WERI-Rb-1 (cell line): Measurements from ENCODE around the gene CCDC102A.
A peak's percentile ranks its signal among the peaks of the same experiment; 100 is the strongest.

ENCODE experiments used
- DNase-seq: peaks from one replicate; pipeline ENCODE4 v3.0.0-alpha.2; 2020
- H3K27ac ChIP-seq: fragments of 250-450 bp; sonication (Bioruptor Pico); 2 replicates; pipeline ENCODE4 v1.5.1; 2020; ENCODE audit warnings: mild to moderate bottlenecking, moderate library complexity
- H3K27me3 ChIP-seq: fragments of 250-450 bp; sonication (Bioruptor Pico); 2 replicates; pipeline ENCODE4 v1.5.1; 2021; ENCODE audit warnings: mild to moderate bottlenecking, low read depth, moderate library complexity; ENCODE audit not compliant: insufficient read depth, severe bottlenecking
- H3K36me3 ChIP-seq: fragments of 250-450 bp; sonication (Bioruptor Pico); 2 replicates; pipeline ENCODE4 v1.5.1; 2020; ENCODE audit warnings: mild to moderate bottlenecking, moderate library complexity
- H3K4me3 ChIP-seq: 2 replicates; pipeline ENCODE4 v1.5.1; 2011; ENCODE audit warnings: low read depth, mild to moderate bottlenecking, control low read depth, low read length
- H3K9me3 ChIP-seq: fragments of 250-450 bp; sonication (Bioruptor Pico); 2 replicates; pipeline ENCODE4 v1.5.1; 2021; ENCODE audit warnings: mild to moderate bottlenecking, moderate library complexity; ENCODE audit not compliant: severe bottlenecking
- TF ChIP-seq, protein P1 (sequence below): IDR thresholded peaks from 2 replicates; pipeline ENCODE4 v1.5.1; 2011; ENCODE audit warnings: low read depth, mild to moderate bottlenecking, control low read depth, inconsistent platforms, low read length

CCDC102A gene

DNA sequence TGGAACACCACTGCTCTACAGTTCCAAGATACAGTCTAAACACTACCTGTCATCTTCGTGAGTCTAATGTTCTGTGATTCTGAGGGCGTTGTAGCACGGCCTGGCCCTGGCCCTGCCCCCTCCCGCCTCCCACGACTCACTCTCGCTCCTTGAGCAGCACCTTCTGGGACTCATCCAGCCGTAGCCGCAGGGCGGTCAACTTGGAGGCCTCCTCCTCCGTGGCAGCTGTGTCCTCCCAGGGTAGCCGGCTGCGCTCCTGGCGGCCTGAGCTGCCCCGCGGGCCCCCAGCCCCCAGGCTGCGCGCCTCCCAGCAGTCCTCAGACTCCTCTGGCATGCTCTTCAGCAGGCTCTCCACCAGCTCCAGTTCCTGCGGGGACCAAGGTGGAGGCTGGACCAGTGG lies 10.6 kb downstream of the CCDC102A start:
- no peaks in the 10 kb centered on the region for H3K36me3 ChIP-seq
- peak; percentile 77 for DNase-seq
- no peaks in the 10 kb centered on the region for H3K27me3 ChIP-seq
- H3K4me3 ChIP-seq, result no peak overlapping the region
- H3K9me3 ChIP-seq, result no peaks in the 10 kb centered on the region
- TF ChIP-seq, protein P1, sequence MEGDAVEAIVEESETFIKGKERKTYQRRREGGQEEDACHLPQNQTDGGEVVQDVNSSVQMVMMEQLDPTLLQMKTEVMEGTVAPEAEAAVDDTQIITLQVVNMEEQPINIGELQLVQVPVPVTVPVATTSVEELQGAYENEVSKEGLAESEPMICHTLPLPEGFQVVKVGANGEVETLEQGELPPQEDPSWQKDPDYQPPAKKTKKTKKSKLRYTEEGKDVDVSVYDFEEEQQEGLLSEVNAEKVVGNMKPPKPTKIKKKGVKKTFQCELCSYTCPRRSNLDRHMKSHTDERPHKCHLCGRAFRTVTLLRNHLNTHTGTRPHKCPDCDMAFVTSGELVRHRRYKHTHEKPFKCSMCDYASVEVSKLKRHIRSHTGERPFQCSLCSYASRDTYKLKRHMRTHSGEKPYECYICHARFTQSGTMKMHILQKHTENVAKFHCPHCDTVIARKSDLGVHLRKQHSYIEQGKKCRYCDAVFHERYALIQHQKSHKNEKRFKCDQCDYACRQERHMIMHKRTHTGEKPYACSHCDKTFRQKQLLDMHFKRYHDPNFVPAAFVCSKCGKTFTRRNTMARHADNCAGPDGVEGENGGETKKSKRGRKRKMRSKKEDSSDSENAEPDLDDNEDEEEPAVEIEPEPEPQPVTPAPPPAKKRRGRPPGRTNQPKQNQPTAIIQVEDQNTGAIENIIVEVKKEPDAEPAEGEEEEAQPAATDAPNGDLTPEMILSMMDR, result 0 out of 2 replicates have a peak, but pooled peaks have one; percentile 0
- H3K27ac ChIP-seq, result no peak overlapping the region; the same call in 1 of the 2 replicates

DNA sequence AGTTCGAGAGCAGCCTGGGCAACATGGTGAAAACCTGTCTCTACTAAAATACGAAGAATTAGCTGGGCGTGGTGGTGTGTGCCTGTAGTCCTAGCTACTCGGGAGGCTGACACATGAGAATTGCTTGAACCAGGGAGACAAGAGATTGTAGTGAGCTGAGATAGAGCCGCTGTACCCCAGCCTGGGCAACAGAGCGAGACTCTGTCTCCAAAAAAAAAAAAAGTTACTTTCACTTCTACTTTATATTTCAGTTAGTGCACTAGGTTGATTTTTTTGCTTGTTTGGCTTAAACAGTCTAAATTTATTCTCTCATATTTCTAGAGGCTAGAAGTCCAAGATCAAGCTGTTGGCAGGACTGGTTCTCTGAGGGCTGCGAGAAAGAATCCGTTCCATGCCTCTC lies 13.4 kb downstream of the CCDC102A start:
- no peak overlapping the region for H3K27ac ChIP-seq
- DNase-seq, result no peak
- H3K4me3 ChIP-seq, result no peak overlapping the region

DNA sequence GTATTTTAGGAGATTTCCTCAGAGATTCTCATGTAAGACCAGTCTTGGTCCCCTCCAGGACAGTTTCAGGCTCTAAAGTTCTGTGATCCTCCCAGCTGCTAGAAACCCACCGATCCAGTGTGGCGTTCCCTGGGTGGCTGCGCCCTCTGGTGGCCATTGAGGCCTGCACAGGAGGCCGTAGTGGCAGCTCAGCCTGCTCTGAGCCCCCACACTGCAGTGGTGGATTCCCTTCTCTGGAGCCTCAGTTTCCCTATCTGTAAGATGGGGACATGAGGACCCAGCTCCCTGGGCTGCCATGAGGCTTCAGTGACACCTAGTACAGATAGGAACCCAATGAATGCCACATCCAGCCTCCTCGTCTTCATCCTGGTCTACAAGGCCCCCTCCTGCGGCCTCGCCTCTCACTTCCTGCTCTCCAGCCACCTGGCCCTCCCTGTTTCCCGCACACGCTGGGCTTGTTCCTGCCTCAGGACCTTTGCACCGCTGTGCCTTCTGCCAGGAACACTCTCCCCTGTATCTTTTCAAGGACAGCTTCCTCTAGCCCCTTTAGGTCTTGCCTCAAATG lies 16.5 kb downstream of the CCDC102A start:
- H3K9me3 ChIP-seq, result no peaks in the 10 kb centered on the region
- H3K4me3 ChIP-seq, result no peak overlapping the region
- no peaks in the 10 kb centered on the region for H3K27me3 ChIP-seq
- H3K36me3 ChIP-seq, result no peaks in the 10 kb centered on the region
- H3K27ac ChIP-seq, result no peak overlapping the region; the same call in 1 of the 2 replicates
- TF ChIP-seq, protein P1, result peak; percentile 96
- DNase-seq, result peak; percentile 84

More for the DNA sequence above, 13.4 kb downstream of the CCDC102A start:
- no peaks in the 10 kb centered on the region for H3K9me3 ChIP-seq
- H3K36me3 ChIP-seq, result no peaks in the 10 kb centered on the region
- no peaks in the 10 kb centered on the region for H3K27me3 ChIP-seq
- TF ChIP-seq, protein P1, result no peak

DNA sequence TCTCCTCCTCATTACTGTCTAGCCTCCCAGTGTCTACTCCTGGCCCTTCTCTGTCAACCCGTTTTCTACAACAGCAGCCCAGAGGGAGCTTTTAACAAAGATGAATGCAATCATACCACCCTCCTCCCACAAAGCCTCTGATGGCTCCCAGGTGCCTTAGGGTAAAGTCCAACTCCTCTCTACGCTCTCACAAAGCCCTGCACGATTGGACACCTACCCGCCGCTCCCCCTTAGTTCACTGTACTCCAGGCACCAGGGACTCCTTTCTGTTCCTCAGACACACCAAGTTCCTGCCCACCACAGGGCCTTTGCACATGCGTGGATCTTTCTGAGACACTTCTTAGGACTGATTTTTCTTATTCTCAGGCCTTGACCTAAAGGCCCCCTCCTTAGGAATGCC lies 17.4 kb downstream of the CCDC102A start:
- TF ChIP-seq, protein P1, result no peak
- no peaks in the 10 kb centered on the region for H3K36me3 ChIP-seq
- H3K9me3 ChIP-seq, result no peaks in the 10 kb centered on the region
- H3K27me3 ChIP-seq, result no peaks in the 10 kb centered on the region
- H3K27ac ChIP-seq, result no peak overlapping the region
- no peak for DNase-seq
- H3K4me3 ChIP-seq, result no peak overlapping the region

DNA sequence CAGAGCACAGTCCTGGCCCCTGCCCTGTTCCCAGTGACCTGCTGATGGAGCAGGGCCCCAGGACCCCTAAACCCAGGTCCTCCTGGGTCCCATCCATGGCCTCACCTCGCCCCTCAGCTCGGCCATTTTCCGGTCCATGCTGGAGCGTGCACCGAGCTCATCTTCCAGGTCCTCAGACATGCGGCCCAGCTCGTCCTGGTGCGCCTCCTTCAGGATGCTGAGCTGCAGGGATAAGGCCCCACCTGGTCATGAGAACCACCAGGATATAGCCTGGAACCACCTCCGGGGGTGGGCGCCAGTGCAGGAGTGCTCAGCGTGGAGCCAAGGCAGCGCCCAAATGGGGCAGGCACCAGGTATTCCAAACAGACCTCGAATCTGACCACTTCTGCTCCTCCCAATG lies 17.9 kb downstream of the CCDC102A start:
- no peaks in the 10 kb centered on the region for H3K36me3 ChIP-seq
- DNase-seq, result peak; percentile 45
- TF ChIP-seq, protein P1, result peak; percentile 29
- H3K27me3 ChIP-seq, result no peaks in the 10 kb centered on the region
- no peak overlapping the region for H3K4me3 ChIP-seq
- H3K9me3 ChIP-seq, result no peaks in the 10 kb centered on the region
- H3K27ac ChIP-seq, result no peak overlapping the region
